ENCODE measurements around the gene FAM163A.
"Not testable (repeated sequence)": the region's sequence is repeated elsewhere in the genome, so short reads cannot be mapped to it uniquely, and the experiment has no call there.

Gene FAM163A

DNA sequence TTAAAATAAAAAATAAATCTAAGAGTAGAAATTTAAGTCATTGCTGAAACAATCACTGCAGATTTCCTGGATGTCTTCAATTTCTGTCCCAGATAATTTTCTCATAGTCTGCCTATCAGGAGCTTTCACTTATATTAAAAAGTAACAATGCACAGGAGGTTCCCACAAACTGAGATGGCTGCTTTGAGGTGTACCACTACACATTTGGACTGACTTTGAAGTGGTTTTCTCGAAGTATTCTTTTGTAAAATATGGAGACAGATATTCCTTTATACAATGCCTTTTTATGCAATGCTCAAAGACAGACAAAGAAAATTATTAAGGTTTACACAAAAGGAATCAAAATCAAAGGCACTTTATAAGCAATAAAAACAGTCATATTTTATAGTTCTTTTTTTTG, 110.0 kb downstream of the FAM163A start:
- no peak for DNase-seq (ENCODE audit: low read depth in 2 of 2)

DNA sequence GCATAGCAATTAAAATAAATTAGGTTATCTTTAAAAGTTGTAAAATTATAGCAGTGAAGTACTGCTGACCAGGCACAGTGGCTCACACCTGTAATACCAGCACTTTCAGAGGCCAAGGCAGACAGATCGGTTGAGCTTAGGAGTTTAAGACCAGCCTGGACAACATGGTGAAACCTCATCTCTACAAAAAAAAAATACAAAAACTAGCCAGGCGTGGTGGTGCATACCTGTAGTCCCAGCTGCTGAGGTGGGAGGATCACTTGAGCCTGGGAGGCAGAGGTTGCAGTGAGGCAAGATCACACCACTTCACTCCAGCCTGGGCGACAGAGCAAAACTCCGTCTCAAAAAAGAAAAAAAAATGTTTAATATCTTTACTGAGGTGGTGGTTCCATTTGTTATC, 112.7 kb downstream of the FAM163A start:
- not testable (repeated sequence) for DNase-seq (ENCODE audit: low read depth in 2 of 2)

DNA sequence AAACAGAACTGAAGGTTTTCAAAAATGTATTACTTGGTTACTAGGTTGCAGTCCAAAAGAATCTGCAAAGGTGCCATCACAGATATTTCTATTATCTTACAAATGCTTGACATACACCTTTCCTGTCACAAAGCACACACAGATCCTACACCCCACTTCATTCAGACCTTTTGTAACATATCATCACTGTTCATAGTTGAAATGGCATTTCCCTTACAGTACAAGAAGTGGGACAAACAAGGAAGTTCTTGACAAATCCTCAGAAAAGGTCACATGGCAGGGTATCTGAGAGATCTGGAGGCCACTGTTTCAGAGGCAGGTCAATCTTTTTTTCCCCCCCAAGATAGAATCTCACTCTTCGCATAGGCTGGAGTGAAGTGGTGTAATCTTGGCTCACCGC, 113.2 kb downstream of the FAM163A start:
- no peak for DNase-seq (ENCODE audit: low read depth in 2 of 2)

DNA sequence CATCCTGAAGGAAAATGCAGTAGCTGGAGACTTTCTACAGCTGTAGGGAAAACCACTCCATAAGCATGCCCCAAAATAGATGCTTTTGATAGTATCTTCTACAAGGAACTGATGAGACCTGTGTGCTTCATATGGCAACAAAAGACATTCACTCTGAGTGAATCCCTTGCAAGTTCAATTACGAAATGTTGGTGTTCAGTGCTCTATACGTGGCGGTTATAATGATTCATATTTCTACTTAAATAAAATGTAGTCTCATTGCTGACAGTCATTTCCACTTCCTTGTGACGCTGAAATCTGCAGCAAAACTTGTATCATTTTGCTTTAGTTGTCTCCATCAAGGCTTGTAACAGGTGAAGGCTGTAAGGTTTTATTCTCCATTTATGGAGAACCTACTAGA, 113.9 kb downstream of the FAM163A start:
- no peak for DNase-seq (ENCODE audit: low read depth in 2 of 2)

DNA sequence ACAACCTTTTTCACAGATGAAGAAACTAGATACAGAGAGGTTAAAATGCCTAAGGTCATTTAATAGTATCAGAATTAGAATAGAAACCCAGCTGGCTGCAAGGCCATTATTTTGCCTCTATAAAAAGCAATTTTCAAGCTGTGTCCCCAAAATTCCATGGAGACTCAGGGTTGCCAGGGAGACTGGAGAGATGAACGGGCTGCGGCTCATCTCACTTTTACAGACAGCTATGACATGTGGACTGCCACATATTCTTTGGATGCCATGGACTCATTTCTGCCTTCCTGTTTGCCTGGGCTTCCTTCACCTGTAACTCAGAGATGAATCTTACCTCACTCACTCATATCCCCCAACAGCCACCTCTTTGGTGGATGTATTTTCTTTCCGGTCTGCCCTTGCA, 117.6 kb downstream of the FAM163A start:
- DNase-seq (ENCODE audit: low read depth in 2 of 2), result no peak

DNA sequence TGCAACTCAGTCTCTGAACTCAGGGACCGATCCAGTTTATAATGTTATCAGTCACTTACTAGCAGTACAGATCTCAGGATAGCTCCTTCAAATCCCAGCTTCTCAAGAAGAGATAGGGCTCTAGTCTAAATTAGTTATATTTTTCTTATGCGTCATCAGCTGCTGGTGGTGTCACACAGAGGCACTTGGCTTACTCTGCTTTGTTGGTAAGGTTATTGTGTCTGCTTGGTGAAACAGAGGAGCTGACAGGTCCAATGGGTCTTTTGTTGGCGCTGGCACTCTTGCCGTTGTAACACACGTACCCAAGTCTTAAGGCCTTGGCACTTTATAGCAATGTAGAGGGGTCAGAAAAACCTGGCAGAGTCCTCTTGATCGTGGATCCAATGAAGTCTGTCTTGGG, 122.3 kb downstream of the FAM163A start:
- DNase-seq (ENCODE audit: low read depth in 2 of 2), result no peak
